OCI-LY7 (cell line): ENCODE measurements around the gene SUPT3H. TPM values are rescaled to one million over a fixed set of nuclear protein-coding genes. Genes with fewer than 3 reads are reported as not detected.

Source experiments
- BruUV-seq: library from RNA; stranded (reverse); fragments of 400-500 nt; replicated peaks from 2 replicates; lab custom pipeline; 2021; lab: Mats Ljungman, UMichigan
- CTCF ChIA-PET: fragments of 300-600 bp; sonication (Branson Sonifier 250); formaldehyde crosslinking; loops from one replicate; lab custom pipeline; 2022; ENCODE audit warnings: antibody characterized with exemption; ENCODE audit not compliant: unreplicated experiment; lab: Charles Lee
- POLR2A ChIA-PET: fragments of 300-600 bp; sonication (Branson Sonifier 250); formaldehyde crosslinking; loops from one replicate; lab custom pipeline; 2022; ENCODE audit warnings: antibody characterized with exemption; lab: Charles Lee
- DNase-seq: peaks from one replicate; pipeline ENCODE4 v3.0.0-alpha.2; 2015; ENCODE audit warnings: low spot score
- H2AFZ ChIP-seq: fragments of 200-600 bp; sonication (generic), shearing (Covaris generic); 2 replicates; pipeline ENCODE4 v1.6.1; 2014; ENCODE audit warnings: mild to moderate bottlenecking, antibody characterized with exemption, low read length, moderate library complexity
- H3K27ac ChIP-seq: fragments of 200-600 bp; sonication (generic); 2 replicates; pipeline ENCODE4 v1.5.1; 2014; ENCODE audit warnings: mixed run types, low read depth, mild to moderate bottlenecking, moderate library complexity, low read length, inconsistent platforms; ENCODE audit not compliant: poor library complexity, severe bottlenecking
- H3K36me3 ChIP-seq: fragments of 200-600 bp; sonication (generic); 2 replicates; pipeline ENCODE4 v1.6.1; 2014; ENCODE audit warnings: mild to moderate bottlenecking, antibody characterized with exemption, low read length, moderate library complexity, mixed read lengths; ENCODE audit not compliant: insufficient read depth
- H3K4me1 ChIP-seq: fragments of 200-600 bp; sonication (generic); 2 replicates; pipeline ENCODE4 v1.5.1; 2014; ENCODE audit warnings: mild to moderate bottlenecking, low read length; ENCODE audit not compliant: insufficient read depth, poor library complexity, severe bottlenecking
- H3K4me2 ChIP-seq: fragments of 200-600 bp; sonication (generic); 2 replicates; pipeline ENCODE4 v1.6.1; 2014; ENCODE audit warnings: mild to moderate bottlenecking, low read length
- H3K4me3 ChIP-seq: fragments of 200-600 bp; sonication (generic); 2 replicates; pipeline ENCODE4 v1.5.1; 2014; ENCODE audit warnings: mild to moderate bottlenecking, low read depth, low read length; ENCODE audit not compliant: poor library complexity, severe bottlenecking
- H3K79me2 ChIP-seq: fragments of 200-600 bp; sonication (generic); 2 replicates; pipeline ENCODE4 v1.6.1; 2016; ENCODE audit warnings: low read depth, mild to moderate bottlenecking, low read length, moderate library complexity, mixed read lengths; ENCODE audit not compliant: insufficient read depth
- H3K9me2 ChIP-seq: fragments of 200-600 bp; sonication (generic); 2 replicates; pipeline ENCODE4 v1.6.1; 2016; ENCODE audit warnings: mild to moderate bottlenecking, low read length, mixed read lengths; ENCODE audit not compliant: insufficient read depth
- H3K9me3 ChIP-seq: fragments of 200-600 bp; sonication (generic); 2 replicates; pipeline ENCODE4 v1.6.1; 2014; ENCODE audit warnings: mild to moderate bottlenecking, mixed run types, low read length, mixed read lengths
- H4K20me1 ChIP-seq: fragments of 200-600 bp; sonication (generic); 2 replicates; pipeline ENCODE4 v1.6.1; 2014; ENCODE audit warnings: mild to moderate bottlenecking, antibody characterized with exemption, low read length, moderate library complexity, mixed read lengths; ENCODE audit not compliant: insufficient read depth
- EZH2phosphoT487 ChIP-seq: fragments of 200-600 bp; sonication (generic); IDR thresholded peaks from 2 replicates; pipeline ENCODE4 v1.6.1; 2018; ENCODE audit warnings: low read depth, borderline replicate concordance, mild to moderate bottlenecking, mixed run types, antibody characterized with exemption, low read length, moderate library complexity, mixed read lengths
- intact Hi-C: fragments of 100-400 bp; cut with micrococcal nuclease; formaldehyde crosslinking; loops from one replicate; pipeline ENCODE4 v1.10.0; 2022; ENCODE audit not compliant: unreplicated experiment
- total RNA-seq, 2 experiments: library from RNA; depleted of rRNA in 1 of 2; stranded (reverse); fragments of >200 nt in 1 of 2; shearing (Covaris generic) in 1 of 2; gene quantifications; 2 replicates each; pipeline ENCODE4 v1.2.3, GENCODE V29; 2014 to 2022
- TF ChIP-seq, protein P1 (sequence below): fragments of 200-600 bp; sonication (generic); conservative IDR thresholded peaks from 2 replicates; pipeline ENCODE4 v1.5.1; 2014; ENCODE audit warnings: mild to moderate bottlenecking, antibody characterized with exemption, low read length, moderate library complexity, mixed read lengths

The SUPT3H gene
- total RNA-seq, 2 experiments from 2014 or later: 1.1 to 7.1 TPM

GRCh38 chr6:45031601-45032000, 346.1 kb downstream of the SUPT3H start:
- no peak overlapping the region for H3K4me2 ChIP-seq
- no peak overlapping the region for H2AFZ ChIP-seq
- H3K9me3 ChIP-seq: no peaks in the 10 kb centered on the region
- no TSS peak for BruUV-seq
- no peaks in the 10 kb centered on the region for H3K9me2 ChIP-seq
- TF ChIP-seq, protein P1, sequence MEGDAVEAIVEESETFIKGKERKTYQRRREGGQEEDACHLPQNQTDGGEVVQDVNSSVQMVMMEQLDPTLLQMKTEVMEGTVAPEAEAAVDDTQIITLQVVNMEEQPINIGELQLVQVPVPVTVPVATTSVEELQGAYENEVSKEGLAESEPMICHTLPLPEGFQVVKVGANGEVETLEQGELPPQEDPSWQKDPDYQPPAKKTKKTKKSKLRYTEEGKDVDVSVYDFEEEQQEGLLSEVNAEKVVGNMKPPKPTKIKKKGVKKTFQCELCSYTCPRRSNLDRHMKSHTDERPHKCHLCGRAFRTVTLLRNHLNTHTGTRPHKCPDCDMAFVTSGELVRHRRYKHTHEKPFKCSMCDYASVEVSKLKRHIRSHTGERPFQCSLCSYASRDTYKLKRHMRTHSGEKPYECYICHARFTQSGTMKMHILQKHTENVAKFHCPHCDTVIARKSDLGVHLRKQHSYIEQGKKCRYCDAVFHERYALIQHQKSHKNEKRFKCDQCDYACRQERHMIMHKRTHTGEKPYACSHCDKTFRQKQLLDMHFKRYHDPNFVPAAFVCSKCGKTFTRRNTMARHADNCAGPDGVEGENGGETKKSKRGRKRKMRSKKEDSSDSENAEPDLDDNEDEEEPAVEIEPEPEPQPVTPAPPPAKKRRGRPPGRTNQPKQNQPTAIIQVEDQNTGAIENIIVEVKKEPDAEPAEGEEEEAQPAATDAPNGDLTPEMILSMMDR: no peak
- no peak for TF ChIP-seq EZH2phosphoT487
- H3K4me1 ChIP-seq: no peaks in the 10 kb centered on the region
- no peak overlapping the region for H3K27ac ChIP-seq
- no peak for DNase-seq
- H4K20me1 ChIP-seq: no peaks in the 10 kb centered on the region
- H3K36me3 ChIP-seq: no peaks in the 10 kb centered on the region
- CTCF ChIA-PET: no interaction called here
- intact Hi-C loops: no loop called here
- no peaks in the 10 kb centered on the region for H3K79me2 ChIP-seq
- POLR2A ChIA-PET: no interaction called here
- no peak overlapping the region for H3K4me3 ChIP-seq

DNA sequence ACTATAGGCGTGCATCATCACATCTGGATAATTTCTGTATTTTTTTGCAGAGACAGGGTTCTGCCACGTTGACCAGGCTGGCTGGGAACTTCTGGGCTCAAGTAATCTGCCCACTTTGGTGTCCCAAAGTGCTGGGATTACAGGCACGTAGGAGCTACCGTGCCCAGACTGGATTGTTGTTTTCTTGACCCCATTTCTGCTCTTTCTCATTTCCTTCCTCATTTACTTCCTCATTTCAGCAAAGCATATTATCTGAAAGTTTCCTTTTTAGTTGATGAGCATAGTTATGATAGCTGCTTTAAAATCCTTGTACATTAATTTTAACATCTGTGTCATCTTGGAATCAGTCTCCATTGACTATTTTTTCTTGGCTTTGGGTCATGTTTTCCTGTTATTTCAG, 350.6 kb downstream of the SUPT3H start:
- Histone ChIP-seq H3K36me3 (no peaks in the 10 kb centered on the region), H3K4me1 (no peaks in the 10 kb centered on the region), H3K4me3 (no peak overlapping the region), H3K27ac (no peak overlapping the region), H3K4me2 (no peak overlapping the region), H4K20me1 (no peaks in the 10 kb centered on the region), H3K79me2 (no peaks in the 10 kb centered on the region), H3K9me2 (no peaks in the 10 kb centered on the region), H2AFZ (no peak overlapping the region), H3K9me3 (no peaks in the 10 kb centered on the region)
- TF ChIP-seq, protein P1: no peak
- no peak for TF ChIP-seq EZH2phosphoT487
- POLR2A ChIA-PET: interaction anchor here (0.6 kb wide), 1 partner anchor 1258 kb away, joined by 4 read pairs; no protein-coding TSS in a partner anchor
- no peak for DNase-seq
- CTCF ChIA-PET: no interaction called here
- intact Hi-C loops: no loop called here
- BruUV-seq: no TSS peak

DNA sequence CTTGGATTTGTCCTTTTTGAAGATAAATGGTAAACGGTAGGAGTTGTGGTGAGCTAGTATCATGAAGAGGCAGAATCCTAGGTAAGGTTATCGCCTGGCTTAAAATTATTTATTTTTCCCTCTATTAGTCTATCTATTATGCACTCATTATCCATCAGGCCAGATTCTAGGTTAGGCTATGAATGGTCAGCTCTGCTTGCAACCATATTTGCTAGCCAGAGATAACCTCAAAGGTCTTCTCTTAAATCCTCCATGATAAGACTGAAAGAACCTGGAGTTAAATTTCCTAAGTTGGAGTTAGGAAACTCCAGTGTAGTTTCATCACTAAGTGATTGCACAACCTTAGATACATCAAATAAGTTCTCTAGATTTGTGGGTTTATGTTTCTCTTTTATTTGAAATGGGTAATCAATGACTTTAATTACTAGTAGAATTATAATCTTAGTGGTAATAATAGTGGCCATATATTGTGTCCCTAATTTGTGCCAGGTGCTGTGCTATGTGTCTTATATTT, 351.7 kb downstream of the SUPT3H start:
- DNase-seq: no peak
- intact Hi-C loops: no loop called here
- ChIA-PET CTCF (no interaction called here), POLR2A (interaction anchor here (0.7 to 1.6 kb wide), 4 partner anchors 15 to 764 kb away, joined by 3 to 5 read pairs (median 3); no protein-coding TSS in a partner anchor)
- Histone ChIP-seq H3K4me3 (no peak overlapping the region), H4K20me1 (no peaks in the 10 kb centered on the region), H3K79me2 (no peaks in the 10 kb centered on the region), H3K9me3 (no peaks in the 10 kb centered on the region), H3K4me2 (no peak overlapping the region), H2AFZ (no peak overlapping the region), H3K9me2 (no peaks in the 10 kb centered on the region), H3K27ac (no peak overlapping the region), H3K4me1 (no peaks in the 10 kb centered on the region), H3K36me3 (no peaks in the 10 kb centered on the region)
- TF ChIP-seq, protein P1: no peak
- no peak for TF ChIP-seq EZH2phosphoT487
- BruUV-seq: no TSS peak
